ENCODE data around the gene ARHGAP18. TPM values are rescaled to one million over a fixed set of nuclear protein-coding genes. Genes with fewer than 3 reads are reported as not detected.

ARHGAP18 gene
- polyA plus RNA-seq, 2 donors, result 2.1 to 2.2 TPM

DNA sequence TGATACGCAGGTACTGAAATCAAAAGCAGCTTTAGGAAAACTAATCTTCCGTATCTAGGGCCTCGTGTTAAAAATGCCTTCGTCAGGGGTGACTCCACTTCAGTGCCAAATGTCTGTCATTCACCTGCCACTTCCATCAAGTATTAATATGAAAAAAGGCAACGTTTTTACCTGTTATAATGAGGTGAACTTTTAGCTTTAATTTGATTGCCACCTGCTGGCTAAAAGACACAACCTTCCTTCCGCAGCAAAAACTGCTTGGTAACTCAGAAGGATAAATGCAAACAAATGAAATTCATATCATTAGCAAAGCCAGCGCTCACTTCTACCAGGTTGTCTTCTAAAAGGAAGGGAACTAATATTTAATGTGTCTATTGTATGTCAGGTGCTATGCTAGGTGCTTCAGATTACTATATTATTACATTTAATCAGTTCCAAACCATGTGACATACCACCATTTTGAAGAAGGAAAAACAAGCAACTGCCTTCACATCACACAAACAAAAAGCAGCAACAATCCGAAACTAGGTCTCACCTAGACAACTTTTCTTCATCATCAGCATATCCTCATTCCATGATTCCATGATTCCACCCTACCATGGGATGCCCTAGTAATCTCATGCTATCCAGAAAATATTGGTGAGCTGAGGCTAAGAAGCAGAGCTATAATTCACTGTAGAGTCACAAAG, 20.6 kb upstream of the ARHGAP18 start:
- H3K27ac ChIP-seq (ENCODE audit: low read depth in 2 of 2, low read length in 1 of 2), result no peak overlapping the region
- no peaks in the 10 kb centered on the region for H3K36me3 ChIP-seq (ENCODE audit: control insufficient read depth in 2 of 2, insufficient read depth in 2 of 2, low read length in 1 of 2)
- no peaks in the 10 kb centered on the region for H3K4me1 ChIP-seq (ENCODE audit: control insufficient read depth in 2 of 2, insufficient read depth in 2 of 2, low read length in 1 of 2)
- H3K4me3 ChIP-seq (ENCODE audit: low read depth in 1 of 2, low read length in 2 of 2), result no peak overlapping the region
- no peaks in the 10 kb centered on the region for H3K9me3 ChIP-seq (ENCODE audit: control insufficient read depth in 2 of 2, insufficient read depth in 1 of 2, low read depth in 1 of 2, low read length in 1 of 2)
- no peaks in the 10 kb centered on the region for H3K27me3 ChIP-seq (ENCODE audit: control insufficient read depth in 1 of 2, insufficient read depth in 2 of 2, low read length in 2 of 2)
- WGBS, 2 donors, result 41 to 43% methylated on average over 8 of the region's 8 CpGs

DNA sequence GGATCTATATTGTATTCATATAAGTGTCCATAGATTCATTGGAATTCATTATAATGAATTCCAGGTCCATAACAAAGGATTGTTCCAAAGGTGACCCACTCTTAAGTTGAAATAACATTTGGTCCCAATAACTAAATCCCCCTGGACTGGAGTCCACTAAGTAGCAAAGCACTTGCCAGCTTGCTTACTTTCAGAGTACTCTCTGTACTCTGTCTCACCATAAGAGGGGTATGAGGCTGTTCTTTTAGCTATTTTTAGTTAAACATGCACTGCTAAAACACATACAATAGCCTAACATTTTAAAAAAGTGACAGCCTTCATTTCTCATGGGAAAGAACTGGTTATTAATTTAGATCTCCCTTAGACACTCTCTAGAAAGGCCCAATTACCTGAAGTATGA, 16.7 kb upstream of the ARHGAP18 start:
- no peak overlapping the region for H3K4me3 ChIP-seq (ENCODE audit: low read depth in 1 of 2, low read length in 2 of 2)
- no peaks in the 10 kb centered on the region for H3K4me1 ChIP-seq (ENCODE audit: control insufficient read depth in 2 of 2, insufficient read depth in 2 of 2, low read length in 1 of 2)
- H3K36me3 ChIP-seq (ENCODE audit: control insufficient read depth in 2 of 2, insufficient read depth in 2 of 2, low read length in 1 of 2), result no peaks in the 10 kb centered on the region
- no peak overlapping the region for H3K27ac ChIP-seq (ENCODE audit: low read depth in 2 of 2, low read length in 1 of 2)
- H3K9me3 ChIP-seq (ENCODE audit: control insufficient read depth in 2 of 2, insufficient read depth in 1 of 2, low read depth in 1 of 2, low read length in 1 of 2), result no peaks in the 10 kb centered on the region
- no peaks in the 10 kb centered on the region for H3K27me3 ChIP-seq (ENCODE audit: control insufficient read depth in 1 of 2, insufficient read depth in 2 of 2, low read length in 2 of 2)

DNA sequence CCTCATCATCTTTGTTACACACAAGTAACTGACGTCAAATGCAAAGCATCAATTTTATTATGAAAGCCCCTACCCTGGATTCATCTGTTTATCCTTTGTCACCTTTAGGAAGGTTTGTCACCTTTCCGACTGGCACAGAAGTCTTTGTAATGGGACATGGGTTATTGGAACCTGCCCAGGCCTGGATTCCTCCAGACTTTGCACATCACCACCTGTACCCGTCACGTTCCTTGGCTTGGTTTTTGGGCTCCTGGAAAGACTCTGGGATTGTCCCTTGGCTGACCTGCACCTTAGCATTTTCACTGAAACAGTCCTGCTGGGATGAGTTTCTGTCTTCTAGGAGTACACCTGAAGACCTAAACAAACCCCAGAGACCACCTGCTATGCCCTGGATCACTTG, 15.4 kb upstream of the ARHGAP18 start:
- no peaks in the 10 kb centered on the region for H3K4me1 ChIP-seq (ENCODE audit: control insufficient read depth in 2 of 2, insufficient read depth in 2 of 2, low read length in 1 of 2)
- no peaks in the 10 kb centered on the region for H3K27me3 ChIP-seq (ENCODE audit: control insufficient read depth in 1 of 2, insufficient read depth in 2 of 2, low read length in 2 of 2)
- H3K9me3 ChIP-seq (ENCODE audit: control insufficient read depth in 2 of 2, insufficient read depth in 1 of 2, low read depth in 1 of 2, low read length in 1 of 2), result no peaks in the 10 kb centered on the region
- no peak overlapping the region for H3K4me3 ChIP-seq (ENCODE audit: low read depth in 1 of 2, low read length in 2 of 2)
- 74 to 81% methylated on average over 4 of the region's 4 CpGs for WGBS, 2 donors
- H3K27ac ChIP-seq (ENCODE audit: low read depth in 2 of 2, low read length in 1 of 2), result no peak overlapping the region
- H3K36me3 ChIP-seq (ENCODE audit: control insufficient read depth in 2 of 2, insufficient read depth in 2 of 2, low read length in 1 of 2), result no peaks in the 10 kb centered on the region

DNA sequence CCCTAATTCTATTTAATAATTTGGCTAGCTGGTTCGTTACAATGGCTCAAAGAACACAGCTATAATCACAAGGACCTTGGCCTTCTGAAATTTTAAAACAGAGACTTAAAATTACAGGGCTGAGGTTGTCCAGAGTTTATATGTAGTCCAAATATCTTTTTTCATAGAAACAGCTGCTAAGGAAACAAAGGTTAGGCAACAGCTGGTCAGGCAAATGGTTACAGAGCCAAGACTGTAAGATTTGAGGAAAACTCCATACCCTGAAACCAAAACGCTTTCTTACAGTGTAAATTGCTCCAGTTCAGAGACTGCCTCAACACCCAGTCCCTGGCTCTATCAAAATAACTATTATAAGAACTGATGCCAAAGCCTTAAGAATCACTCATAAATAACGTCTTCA, 9.7 kb upstream of the ARHGAP18 start:
- H3K27ac ChIP-seq (ENCODE audit: low read depth in 2 of 2, low read length in 1 of 2), result no peak overlapping the region
- WGBS, 2 donors, result 63 to 64% methylated on average over 3 of the region's 3 CpGs
- no peaks in the 10 kb centered on the region for H3K9me3 ChIP-seq (ENCODE audit: control insufficient read depth in 2 of 2, insufficient read depth in 1 of 2, low read depth in 1 of 2, low read length in 1 of 2)
- no peaks in the 10 kb centered on the region for H3K36me3 ChIP-seq (ENCODE audit: control insufficient read depth in 2 of 2, insufficient read depth in 2 of 2, low read length in 1 of 2)
- H3K4me1 ChIP-seq (ENCODE audit: control insufficient read depth in 2 of 2, insufficient read depth in 2 of 2, low read length in 1 of 2), result no peaks in the 10 kb centered on the region
- H3K4me3 ChIP-seq (ENCODE audit: low read depth in 1 of 2, low read length in 2 of 2), result no peak overlapping the region
- H3K27me3 ChIP-seq (ENCODE audit: control insufficient read depth in 1 of 2, insufficient read depth in 2 of 2, low read length in 2 of 2), result no peaks in the 10 kb centered on the region

DNA sequence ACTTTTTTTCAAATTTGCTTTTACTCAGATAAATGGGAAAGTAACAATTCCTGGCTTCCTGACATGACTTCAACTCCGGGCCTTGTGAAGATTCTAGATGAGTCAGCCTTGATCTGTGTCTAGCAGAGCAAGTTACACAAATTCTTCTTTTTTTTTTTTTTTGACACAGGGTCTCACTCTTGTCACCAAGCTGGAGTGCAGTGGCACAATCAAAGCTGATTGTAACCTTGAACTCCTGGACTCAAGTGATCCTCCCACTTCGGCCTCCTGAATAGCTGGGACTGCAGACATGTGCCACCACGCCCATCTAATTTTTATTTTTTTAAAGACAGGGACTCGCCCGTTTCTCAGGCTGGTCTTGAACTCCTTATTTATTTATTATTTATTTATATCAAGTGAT, 7.3 kb upstream of the ARHGAP18 start:
- H3K9me3 ChIP-seq (ENCODE audit: control insufficient read depth in 2 of 2, insufficient read depth in 1 of 2, low read depth in 1 of 2, low read length in 1 of 2), result no peaks in the 10 kb centered on the region
- no peak overlapping the region for H3K4me3 ChIP-seq (ENCODE audit: low read depth in 1 of 2, low read length in 2 of 2)
- no peaks in the 10 kb centered on the region for H3K27me3 ChIP-seq (ENCODE audit: control insufficient read depth in 1 of 2, insufficient read depth in 2 of 2, low read length in 2 of 2)
- H3K27ac ChIP-seq (ENCODE audit: low read depth in 2 of 2, low read length in 1 of 2), result no peak overlapping the region
- 62 to 65% methylated on average over 5 of the region's 5 CpGs for WGBS, 2 donors
- no peaks in the 10 kb centered on the region for H3K4me1 ChIP-seq (ENCODE audit: control insufficient read depth in 2 of 2, insufficient read depth in 2 of 2, low read length in 1 of 2)
- no peaks in the 10 kb centered on the region for H3K36me3 ChIP-seq (ENCODE audit: control insufficient read depth in 2 of 2, insufficient read depth in 2 of 2, low read length in 1 of 2)

DNA sequence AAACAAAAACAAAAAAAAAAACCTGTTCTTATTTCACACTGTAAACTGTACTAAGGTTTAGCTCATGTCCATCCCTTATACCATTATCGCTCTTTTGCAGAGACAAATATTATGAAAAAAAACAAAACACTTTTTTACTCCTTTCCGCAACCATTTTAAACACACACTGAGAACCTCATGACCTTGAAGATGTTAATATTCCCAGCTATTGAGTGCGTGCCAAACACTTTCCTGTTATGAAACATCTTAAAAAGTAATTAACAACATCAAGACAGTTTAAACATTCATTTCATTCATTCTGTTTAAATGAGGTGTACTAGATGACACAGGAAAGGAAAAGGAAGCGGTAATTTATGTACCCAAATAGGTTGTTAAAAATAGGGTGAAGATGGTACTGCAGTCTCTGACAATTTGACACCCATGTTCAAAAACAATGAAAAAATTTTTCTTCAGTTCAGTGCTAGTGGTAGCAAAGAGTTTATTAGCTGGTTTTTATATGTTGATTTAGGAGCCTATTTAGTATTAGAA, 3.9 kb upstream of the ARHGAP18 start:
- Histone ChIP-seq H3K27ac (ENCODE audit: low read depth in 2 of 2, low read length in 1 of 2) (no peak overlapping the region), H3K9me3 (ENCODE audit: control insufficient read depth in 2 of 2, insufficient read depth in 1 of 2, low read depth in 1 of 2, low read length in 1 of 2) (no peaks in the 10 kb centered on the region), H3K4me1 (ENCODE audit: control insufficient read depth in 2 of 2, insufficient read depth in 2 of 2, low read length in 1 of 2) (no peaks in the 10 kb centered on the region), H3K4me3 (ENCODE audit: low read depth in 1 of 2, low read length in 2 of 2) (no peak overlapping the region), H3K27me3 (ENCODE audit: control insufficient read depth in 1 of 2, insufficient read depth in 2 of 2, low read length in 2 of 2) (no peaks in the 10 kb centered on the region), H3K36me3 (ENCODE audit: control insufficient read depth in 2 of 2, insufficient read depth in 2 of 2, low read length in 1 of 2) (no peaks in the 10 kb centered on the region)
- WGBS, 2 donors, result 72 to 74% methylated on average over 4 of the region's 4 CpGs

DNA sequence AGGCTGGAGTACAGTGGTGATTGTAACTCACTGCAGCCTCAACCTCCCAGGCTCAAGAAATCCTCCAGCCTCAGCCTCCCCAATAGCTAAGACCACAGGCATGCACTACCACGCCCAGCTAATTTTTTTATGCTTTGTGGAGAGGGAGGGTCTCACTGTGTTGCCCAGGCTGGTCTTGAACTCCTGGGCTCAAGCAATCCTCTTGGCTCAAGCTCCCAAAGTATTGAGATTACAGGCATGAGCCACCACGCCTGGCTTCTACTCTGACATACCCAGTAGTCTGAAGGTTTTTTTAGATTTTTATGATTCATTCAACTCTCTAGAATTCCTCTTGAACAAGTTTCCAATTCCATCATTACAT, 1.3 kb upstream of the ARHGAP18 start:
- no peaks in the 10 kb centered on the region for H3K36me3 ChIP-seq (ENCODE audit: control insufficient read depth in 2 of 2, insufficient read depth in 2 of 2, low read length in 1 of 2)
- H3K4me1 ChIP-seq (ENCODE audit: control insufficient read depth in 2 of 2, insufficient read depth in 2 of 2, low read length in 1 of 2), result no peaks in the 10 kb centered on the region
- H3K27me3 ChIP-seq (ENCODE audit: control insufficient read depth in 1 of 2, insufficient read depth in 2 of 2, low read length in 2 of 2), result no peaks in the 10 kb centered on the region
- no peak overlapping the region for H3K4me3 ChIP-seq (ENCODE audit: low read depth in 1 of 2, low read length in 2 of 2)
- WGBS, 2 donors, result 79 to 91% methylated on average over 2 of the region's 2 CpGs
- H3K9me3 ChIP-seq (ENCODE audit: control insufficient read depth in 2 of 2, insufficient read depth in 1 of 2, low read depth in 1 of 2, low read length in 1 of 2), result no peaks in the 10 kb centered on the region
- H3K27ac ChIP-seq (ENCODE audit: low read depth in 2 of 2, low read length in 1 of 2), result no peak overlapping the region

DNA sequence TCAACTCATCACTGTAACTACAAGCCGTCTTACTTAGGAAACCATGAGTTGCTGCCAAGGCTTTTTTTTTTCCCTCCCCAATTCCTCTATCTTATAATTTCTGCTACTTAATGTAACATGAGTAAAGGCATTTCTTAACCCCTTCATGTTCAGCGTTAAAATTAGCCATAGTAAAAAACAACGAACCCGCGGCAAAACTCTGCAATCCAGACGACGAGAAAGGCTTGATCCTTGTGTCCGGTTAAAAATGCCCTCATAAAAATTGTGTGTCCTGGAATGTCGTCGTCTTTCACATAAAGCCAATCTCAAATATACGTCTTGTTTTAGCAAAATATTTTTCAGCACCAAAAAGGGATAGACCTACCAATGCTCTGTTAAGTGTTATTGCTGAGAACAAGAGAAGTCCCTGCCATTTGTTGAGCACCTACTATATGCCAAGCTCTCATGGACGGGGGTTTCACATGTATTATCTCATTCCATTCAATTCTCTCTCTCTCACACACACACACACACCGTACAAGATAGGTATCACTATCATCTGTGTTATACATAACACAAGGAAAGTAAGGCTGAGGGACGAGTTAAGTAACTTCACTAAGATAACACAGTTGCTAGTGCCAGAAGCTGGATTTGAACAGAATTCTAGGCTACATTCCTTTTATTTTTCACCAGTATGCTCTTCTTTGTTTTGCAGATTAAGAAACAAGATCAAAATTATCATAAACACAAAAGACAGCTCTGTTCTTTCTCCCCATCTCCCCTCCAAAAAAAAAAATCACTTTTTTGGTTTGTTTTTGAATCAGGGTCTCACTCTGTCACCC, 683 bp upstream of the ARHGAP18 start:
- Histone ChIP-seq H3K4me3 (ENCODE audit: low read depth in 1 of 2, low read length in 2 of 2) (peak overlapping the region; percentile 71 to 90), H3K9me3 (ENCODE audit: control insufficient read depth in 2 of 2, insufficient read depth in 1 of 2, low read depth in 1 of 2, low read length in 1 of 2) (no peaks in the 10 kb centered on the region), H3K27me3 (ENCODE audit: control insufficient read depth in 1 of 2, insufficient read depth in 2 of 2, low read length in 2 of 2) (no peaks in the 10 kb centered on the region), H3K36me3 (ENCODE audit: control insufficient read depth in 2 of 2, insufficient read depth in 2 of 2, low read length in 1 of 2) (no peaks in the 10 kb centered on the region), H3K27ac (ENCODE audit: low read depth in 2 of 2, low read length in 1 of 2) (peak overlapping the region in 1 of 2 donors; percentile 94), H3K4me1 (ENCODE audit: control insufficient read depth in 2 of 2, insufficient read depth in 2 of 2, low read length in 1 of 2) (no peaks in the 10 kb centered on the region)
- WGBS, 2 donors, result 39 to 49% methylated on average over 14 of the region's 14 CpGs

DNA sequence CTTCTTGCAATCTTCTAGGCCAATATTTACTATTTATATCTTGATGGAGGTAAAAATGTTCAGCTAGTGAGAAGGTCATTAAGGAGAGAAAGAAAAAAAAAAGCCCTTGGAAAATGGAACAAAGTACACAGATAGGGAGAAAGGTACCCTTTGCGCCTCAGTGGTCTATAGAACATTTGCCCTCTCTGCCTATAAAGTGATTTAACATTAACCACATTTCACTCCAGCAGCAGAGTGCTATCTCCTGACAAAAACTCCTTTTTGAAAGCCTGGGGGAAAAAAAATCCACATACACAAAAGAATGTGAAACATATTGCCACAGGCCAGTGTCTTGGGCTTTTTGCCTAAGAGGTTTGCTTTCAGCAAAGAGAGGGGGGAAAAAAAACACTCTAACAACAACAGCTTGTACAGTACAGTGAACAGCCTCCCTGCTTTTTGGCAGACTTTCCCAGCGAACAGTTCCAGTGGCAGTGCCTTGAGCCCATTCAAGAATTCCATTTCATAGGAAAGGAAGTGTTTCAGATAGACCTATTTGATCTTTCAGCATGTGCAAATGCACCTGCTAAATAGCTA, 695 bp downstream of the ARHGAP18 start:
- no peaks in the 10 kb centered on the region for H3K9me3 ChIP-seq (ENCODE audit: control insufficient read depth in 2 of 2, insufficient read depth in 1 of 2, low read depth in 1 of 2, low read length in 1 of 2)
- H3K27ac ChIP-seq (ENCODE audit: low read depth in 2 of 2, low read length in 1 of 2), result peak overlapping the region; percentile 90 to 94
- 29 to 32% methylated on average over 2 of the region's 2 CpGs for WGBS, 2 donors

More for the DNA sequence above, 695 bp downstream of the ARHGAP18 start:
- Histone ChIP-seq H3K27me3 (ENCODE audit: control insufficient read depth in 1 of 2, insufficient read depth in 2 of 2, low read length in 2 of 2) (no peaks in the 10 kb centered on the region), H3K36me3 (ENCODE audit: control insufficient read depth in 2 of 2, insufficient read depth in 2 of 2, low read length in 1 of 2) (no peaks in the 10 kb centered on the region), H3K4me3 (ENCODE audit: low read depth in 1 of 2, low read length in 2 of 2) (peak overlapping the region; percentile 71 to 90), H3K4me1 (ENCODE audit: control insufficient read depth in 2 of 2, insufficient read depth in 2 of 2, low read length in 1 of 2) (no peaks in the 10 kb centered on the region)

Data from esophagus (tissue), 2 donors.